ENCODE data around the gene GGT6. TPM values are rescaled to one million over a fixed set of nuclear protein-coding genes. Genes with fewer than 3 reads are reported as not detected.

GGT6 gene
- polyA plus RNA-seq, 1 donor (not counting 4 experiments of a cell fraction or from before 2014, with no cell fraction given) = 0.93 TPM

DNA sequence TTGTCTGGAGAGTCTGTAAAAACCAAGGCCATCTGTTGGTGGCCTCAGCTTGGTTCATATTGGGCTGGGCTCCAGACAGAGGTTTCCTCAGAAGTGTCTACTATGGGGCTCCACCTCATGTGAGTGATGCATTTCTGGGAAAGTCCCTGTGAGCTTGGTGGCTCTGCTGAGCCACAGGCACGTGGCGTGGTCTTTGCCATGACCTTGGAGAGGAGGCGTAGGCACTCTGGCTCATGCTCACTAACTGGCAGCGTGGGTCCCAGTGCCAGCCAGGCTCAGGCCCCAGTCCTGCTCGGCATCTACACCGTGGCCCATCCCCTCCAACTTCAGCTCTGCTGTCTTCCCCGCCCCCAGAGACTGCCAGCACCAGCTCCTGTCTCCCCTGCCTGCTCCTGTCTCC, 13.3 kb upstream of the GGT6 start:
- H3K27me3 ChIP-seq (ENCODE audit: control insufficient read depth, extremely low read depth, insufficient read depth, low read length) = peaks cover 4% of the 10 kb centered on the region
- H3K27ac ChIP-seq (ENCODE audit: control insufficient read depth, insufficient read depth, low read length) = no peak overlapping the region
- H3K4me1 ChIP-seq (ENCODE audit: control insufficient read depth, extremely low read depth, insufficient read depth, low read length) = no peaks in the 10 kb centered on the region
- no peak overlapping the region for H3K9ac ChIP-seq (ENCODE audit: control insufficient read depth, extremely low read depth, insufficient read depth, low read length)
- H3K79me2 ChIP-seq (ENCODE audit: control insufficient read depth, insufficient read depth, low read length) = no peaks in the 10 kb centered on the region
- H3K36me3 ChIP-seq (ENCODE audit: control insufficient read depth in 2 of 2, extremely low read depth in 1 of 2, insufficient read depth in 2 of 2, low read length in 2 of 2) = no peaks in the 10 kb centered on the region
- dilution Hi-C loops (cut with MboI; ENCODE audit: extremely low pct_ligation_motif_present, low sequenced_read_pairs) = no loop called here
- no peak for FAIRE-seq
- H3K9me1 ChIP-seq (ENCODE audit: control insufficient read depth, extremely low read depth, insufficient read depth, low read length) = no peaks in the 10 kb centered on the region
- no peak for DNase-seq (ENCODE audit: low read depth, low spot score)
- H3K9me3 ChIP-seq (ENCODE audit: control insufficient read depth, low read depth, low read length) = no peaks in the 10 kb centered on the region
- H3K4me2 ChIP-seq (ENCODE audit: control insufficient read depth, extremely low read depth, insufficient read depth, low read depth, low read length) = no peak overlapping the region
- no peak overlapping the region for H2AFZ ChIP-seq (ENCODE audit: control insufficient read depth, low read length)
- no peaks in the 10 kb centered on the region for H4K20me1 ChIP-seq (ENCODE audit: control insufficient read depth, extremely low read depth, insufficient read depth, low read length)
- TF ChIP-seq, protein P1, sequence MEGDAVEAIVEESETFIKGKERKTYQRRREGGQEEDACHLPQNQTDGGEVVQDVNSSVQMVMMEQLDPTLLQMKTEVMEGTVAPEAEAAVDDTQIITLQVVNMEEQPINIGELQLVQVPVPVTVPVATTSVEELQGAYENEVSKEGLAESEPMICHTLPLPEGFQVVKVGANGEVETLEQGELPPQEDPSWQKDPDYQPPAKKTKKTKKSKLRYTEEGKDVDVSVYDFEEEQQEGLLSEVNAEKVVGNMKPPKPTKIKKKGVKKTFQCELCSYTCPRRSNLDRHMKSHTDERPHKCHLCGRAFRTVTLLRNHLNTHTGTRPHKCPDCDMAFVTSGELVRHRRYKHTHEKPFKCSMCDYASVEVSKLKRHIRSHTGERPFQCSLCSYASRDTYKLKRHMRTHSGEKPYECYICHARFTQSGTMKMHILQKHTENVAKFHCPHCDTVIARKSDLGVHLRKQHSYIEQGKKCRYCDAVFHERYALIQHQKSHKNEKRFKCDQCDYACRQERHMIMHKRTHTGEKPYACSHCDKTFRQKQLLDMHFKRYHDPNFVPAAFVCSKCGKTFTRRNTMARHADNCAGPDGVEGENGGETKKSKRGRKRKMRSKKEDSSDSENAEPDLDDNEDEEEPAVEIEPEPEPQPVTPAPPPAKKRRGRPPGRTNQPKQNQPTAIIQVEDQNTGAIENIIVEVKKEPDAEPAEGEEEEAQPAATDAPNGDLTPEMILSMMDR (optimal IDR thresholded peaks at IDR 0.05 in 1 of 3, IDR thresholded peaks at IDR 0.05 in 1 of 3, conservative IDR thresholded peaks at IDR 0.05 in 1 of 3; ENCODE audit: extremely low read depth in 1 of 3, insufficient read depth in 2 of 3, low read length in 3 of 3) = no peak
- TF ChIP-seq EZH2 (IDR thresholded peaks at IDR 0.05; ENCODE audit: low read length) = no peak
- no peak overlapping the region for H3K4me3 ChIP-seq (ENCODE audit: control insufficient read depth in 2 of 3, extremely low read depth in 1 of 3, insufficient read depth in 2 of 3, low read depth in 1 of 3, low read length in 3 of 3)

DNA sequence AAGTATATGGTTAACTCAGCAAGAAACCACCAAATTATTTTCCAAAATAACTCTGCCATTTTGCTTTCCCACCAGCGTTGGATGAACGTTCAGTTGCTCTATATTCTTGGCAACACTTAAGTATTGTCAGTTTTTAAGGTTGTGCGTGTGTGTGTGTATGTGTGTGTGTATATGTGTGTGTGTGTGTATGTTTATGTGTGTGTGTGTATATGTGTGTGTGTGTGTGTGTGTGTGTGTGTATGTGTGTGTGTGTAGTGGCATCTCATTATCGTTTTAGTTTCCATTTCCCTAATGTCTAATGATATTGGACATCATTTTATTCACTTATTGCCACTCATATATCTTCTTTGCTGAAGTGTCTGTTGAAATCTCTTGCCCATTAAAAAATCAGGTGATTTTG, 12.7 kb upstream of the GGT6 start:
- Histone ChIP-seq H3K4me1 (ENCODE audit: control insufficient read depth, extremely low read depth, insufficient read depth, low read length) (no peaks in the 10 kb centered on the region), H3K9ac (ENCODE audit: control insufficient read depth, extremely low read depth, insufficient read depth, low read length) (no peak overlapping the region), H4K20me1 (ENCODE audit: control insufficient read depth, extremely low read depth, insufficient read depth, low read length) (no peaks in the 10 kb centered on the region), H3K9me3 (ENCODE audit: control insufficient read depth, low read depth, low read length) (no peaks in the 10 kb centered on the region), H2AFZ (ENCODE audit: control insufficient read depth, low read length) (no peak overlapping the region), H3K4me3 (ENCODE audit: control insufficient read depth in 2 of 3, extremely low read depth in 1 of 3, insufficient read depth in 2 of 3, low read depth in 1 of 3, low read length in 3 of 3) (no peak overlapping the region), H3K27ac (ENCODE audit: control insufficient read depth, insufficient read depth, low read length) (no peak overlapping the region), H3K27me3 (ENCODE audit: control insufficient read depth, extremely low read depth, insufficient read depth, low read length) (peaks cover 4% of the 10 kb centered on the region), H3K4me2 (ENCODE audit: control insufficient read depth, extremely low read depth, insufficient read depth, low read depth, low read length) (no peak overlapping the region), H3K9me1 (ENCODE audit: control insufficient read depth, extremely low read depth, insufficient read depth, low read length) (no peaks in the 10 kb centered on the region), H3K36me3 (ENCODE audit: control insufficient read depth in 2 of 2, extremely low read depth in 1 of 2, insufficient read depth in 2 of 2, low read length in 2 of 2) (no peaks in the 10 kb centered on the region), H3K79me2 (ENCODE audit: control insufficient read depth, insufficient read depth, low read length) (no peaks in the 10 kb centered on the region)
- dilution Hi-C loops (cut with MboI; ENCODE audit: extremely low pct_ligation_motif_present, low sequenced_read_pairs) = no loop called here
- FAIRE-seq (no peak), DNase-seq (ENCODE audit: low read depth, low spot score) (no peak)
- TF ChIP-seq EZH2 (IDR thresholded peaks at IDR 0.05; ENCODE audit: low read length) = no peak
- TF ChIP-seq, protein P1 (optimal IDR thresholded peaks at IDR 0.05 in 1 of 3, IDR thresholded peaks at IDR 0.05 in 1 of 3, conservative IDR thresholded peaks at IDR 0.05 in 1 of 3; ENCODE audit: extremely low read depth in 1 of 3, insufficient read depth in 2 of 3, low read length in 3 of 3) = no peak

Data from keratinocyte (primary cell).